Measurements from ENCODE around the gene MCRIP1. TPM values are rescaled to one million over a fixed set of nuclear protein-coding genes. Genes with fewer than 3 reads are reported as not detected.

MCRIP1 gene
- total and polyA plus RNA-seq, 2 donors (not counting 1 experiment from before 2014, with no cell fraction given): 69.7 to 84.0 TPM

GRCh38 chr17:81822312-81822637 lies 10.8 kb downstream of the MCRIP1 start:
- ATAC-seq (ENCODE audit: low read depth): no peak
- H3K4me1 ChIP-seq (ENCODE audit: control insufficient read depth in 2 of 2, insufficient read depth in 2 of 2, low read length in 2 of 2): no peaks in the 10 kb centered on the region
- ChIA-PET POLR2A (no interaction called here), CTCF (no interaction called here)
- Mint-ChIP-seq H3K4me1 (peaks cover 4% of the 10 kb centered on the region), H3K4me3 (no peak overlapping the region), H3K27me3 (peaks cover 6% of the 10 kb centered on the region), H3K27ac (no peak overlapping the region), H3K9me3 (ENCODE audit: insufficient read depth) (no peaks in the 10 kb centered on the region)
- H3K27me3 ChIP-seq (replicated peaks in 1 of 4; ENCODE audit: control extremely low read depth in 1 of 4, control insufficient read depth in 3 of 4, insufficient read depth in 4 of 4, low read length in 3 of 4): no peaks in the 10 kb centered on the region
- no peak overlapping the region for H3K4me2 ChIP-seq (replicated peaks; ENCODE audit: low read depth, low read length, poor library complexity, severe bottlenecking)
- H3K9me3 ChIP-seq (ENCODE audit: control extremely low read depth in 1 of 3, control insufficient read depth in 2 of 3, insufficient read depth in 1 of 3, low read length in 2 of 3): no peaks in the 10 kb centered on the region
- no peak overlapping the region for H3K27ac ChIP-seq (ENCODE audit: low read length in 2 of 2)
- intact Hi-C loops (cut with micrococcal nuclease): no loop called here
- H4K20me1 ChIP-seq (ENCODE audit: control insufficient read depth, insufficient read depth, low read length, poor library complexity, severe bottlenecking): peaks cover 27% of the 10 kb centered on the region
- H3K79me2 ChIP-seq (ENCODE audit: control insufficient read depth, insufficient read depth, low read length): peaks cover 11% of the 10 kb centered on the region
- H3K9ac ChIP-seq (ENCODE audit: low read length): no peak overlapping the region
- no peak for DNase-seq
- 95% methylated on average over 8 of the region's 8 CpGs for WGBS (ENCODE audit: insufficient coverage)
- H3K36me3 ChIP-seq (replicated peaks in 1 of 2; ENCODE audit: control extremely low read depth in 1 of 2, control insufficient read depth in 1 of 2, extremely low read depth in 1 of 2, insufficient read depth in 2 of 2, low read length in 1 of 2): peaks cover 0 to 12% of the 10 kb centered on the region in 2 experiments
- no peak overlapping the region for H3K4me3 ChIP-seq (ENCODE audit: control extremely low read depth in 1 of 5, extremely low read depth in 1 of 5, insufficient read depth in 1 of 5, low read depth in 2 of 5, low read length in 4 of 5)
- no peak overlapping the region for H2AFZ ChIP-seq (ENCODE audit: insufficient read depth, low read depth, low read length, poor library complexity, severe bottlenecking)
- TF ChIP-seq EZH2 (IDR thresholded peaks at IDR 0.05; ENCODE audit: borderline replicate concordance, insufficient read depth, low read depth, low read length, poor library complexity, severe bottlenecking) (no peak), CTCF (IDR thresholded peaks at IDR 0.05) (no peak)

GRCh38 chr17:81821603-81822311 lies 11.3 kb downstream of the MCRIP1 start:
- H3K4me3 Mint-ChIP-seq: no peak overlapping the region
- no peak overlapping the region for H3K27ac Mint-ChIP-seq
- no peaks in the 10 kb centered on the region for H3K9me3 ChIP-seq (ENCODE audit: control extremely low read depth in 1 of 3, control insufficient read depth in 2 of 3, insufficient read depth in 1 of 3, low read length in 2 of 3)
- peaks cover 10% of the 10 kb centered on the region for H3K79me2 ChIP-seq (ENCODE audit: control insufficient read depth, insufficient read depth, low read length)
- H3K4me1 ChIP-seq (ENCODE audit: control insufficient read depth in 2 of 2, insufficient read depth in 2 of 2, low read length in 2 of 2): no peaks in the 10 kb centered on the region
- 82% methylated on average over 20 of the region's 20 CpGs for WGBS (ENCODE audit: insufficient coverage)
- no peaks in the 10 kb centered on the region for H3K9me3 Mint-ChIP-seq (ENCODE audit: insufficient read depth)
- H3K27ac ChIP-seq (ENCODE audit: low read length in 2 of 2): no peak overlapping the region
- H3K36me3 ChIP-seq (replicated peaks in 1 of 2; ENCODE audit: control extremely low read depth in 1 of 2, control insufficient read depth in 1 of 2, extremely low read depth in 1 of 2, insufficient read depth in 2 of 2, low read length in 1 of 2): peaks cover 0 to 12% of the 10 kb centered on the region in 2 experiments
- peaks cover 8% of the 10 kb centered on the region for H3K27me3 Mint-ChIP-seq
- ChIA-PET CTCF (no interaction called here), POLR2A (no interaction called here)
- no peak overlapping the region for H3K9ac ChIP-seq (ENCODE audit: low read length)
- intact Hi-C loops (cut with micrococcal nuclease): no loop called here
- no peak overlapping the region for H3K4me3 ChIP-seq (ENCODE audit: control extremely low read depth in 1 of 5, extremely low read depth in 1 of 5, insufficient read depth in 1 of 5, low read depth in 2 of 5, low read length in 4 of 5)
- TF ChIP-seq CTCF (IDR thresholded peaks at IDR 0.05) (no peak), EZH2 (IDR thresholded peaks at IDR 0.05; ENCODE audit: borderline replicate concordance, insufficient read depth, low read depth, low read length, poor library complexity, severe bottlenecking) (no peak)
- no peak for ATAC-seq (ENCODE audit: low read depth)
- H3K4me1 Mint-ChIP-seq: peaks cover 4% of the 10 kb centered on the region
- H3K27me3 ChIP-seq (replicated peaks in 1 of 4; ENCODE audit: control extremely low read depth in 1 of 4, control insufficient read depth in 3 of 4, insufficient read depth in 4 of 4, low read length in 3 of 4): no peaks in the 10 kb centered on the region
- H3K4me2 ChIP-seq (replicated peaks; ENCODE audit: low read depth, low read length, poor library complexity, severe bottlenecking): no peak overlapping the region
- H4K20me1 ChIP-seq (ENCODE audit: control insufficient read depth, insufficient read depth, low read length, poor library complexity, severe bottlenecking): peaks cover 27% of the 10 kb centered on the region
- DNase-seq: no peak
- H2AFZ ChIP-seq (ENCODE audit: insufficient read depth, low read depth, low read length, poor library complexity, severe bottlenecking): no peak overlapping the region

All from B cell (primary cell).